T-helper 2 cell treated with Interferon-gamma antibody and Interleukin-4, amounts not matched to agents 100 ng/mL and 5 ng/mL, for 36 hours (primary cell): ENCODE data around the gene PDHX. TPM values are rescaled to one million over a fixed set of nuclear protein-coding genes. Genes with fewer than 3 reads are reported as not detected.

Experiments used
- intact Hi-C: fragments of 100-400 bp; cut with micrococcal nuclease; formaldehyde crosslinking; loops from one replicate; pipeline ENCODE4 v1.15.1; 2023
- total RNA-seq: library from RNA; stranded (reverse); gene quantifications from 2 replicates; pipeline ENCODE4 v1.2.3, GENCODE V29; 2022

PDHX gene
- total RNA-seq, 1 donor from 2014 or later: 24.0 TPM

DNA sequence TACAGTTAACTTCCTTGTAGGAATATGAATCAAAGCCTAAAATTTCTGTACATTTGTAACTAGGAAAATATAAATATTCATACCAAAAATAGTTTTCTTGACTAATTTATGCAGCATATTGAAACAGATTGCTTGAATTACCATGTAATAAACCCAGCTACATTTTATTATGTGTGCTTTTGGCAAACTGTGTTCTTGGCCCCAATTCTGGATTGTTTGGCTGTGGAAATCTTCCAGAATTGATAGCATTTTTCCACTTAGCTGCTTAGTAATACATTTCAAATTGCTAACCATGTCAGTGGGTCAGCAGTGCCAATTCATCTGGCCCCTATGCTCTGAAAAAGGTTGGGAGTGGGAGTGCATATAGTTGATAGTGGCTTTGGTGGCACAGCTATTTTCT, 32.3 kb downstream of the PDHX start:
- intact Hi-C loops: no loop called here

DNA sequence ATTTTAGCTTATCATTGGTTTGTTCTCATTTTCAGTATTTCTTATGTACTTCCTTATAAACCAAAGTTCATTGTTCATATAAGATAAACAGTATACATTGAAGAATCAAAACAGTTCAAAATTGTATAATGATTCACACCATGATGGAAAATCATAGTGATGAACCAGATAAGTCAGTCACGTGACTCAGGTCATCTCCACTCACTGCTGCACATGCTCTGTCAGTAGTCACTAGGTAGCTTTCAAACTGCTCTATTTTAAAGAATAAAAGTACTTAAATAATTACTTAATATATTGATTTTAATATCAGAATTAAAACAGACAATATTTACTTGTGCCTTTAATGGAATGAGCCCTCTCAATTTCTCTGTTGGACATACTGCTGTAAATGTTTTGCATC, 37.5 kb downstream of the PDHX start:
- intact Hi-C loops: no loop called here

DNA sequence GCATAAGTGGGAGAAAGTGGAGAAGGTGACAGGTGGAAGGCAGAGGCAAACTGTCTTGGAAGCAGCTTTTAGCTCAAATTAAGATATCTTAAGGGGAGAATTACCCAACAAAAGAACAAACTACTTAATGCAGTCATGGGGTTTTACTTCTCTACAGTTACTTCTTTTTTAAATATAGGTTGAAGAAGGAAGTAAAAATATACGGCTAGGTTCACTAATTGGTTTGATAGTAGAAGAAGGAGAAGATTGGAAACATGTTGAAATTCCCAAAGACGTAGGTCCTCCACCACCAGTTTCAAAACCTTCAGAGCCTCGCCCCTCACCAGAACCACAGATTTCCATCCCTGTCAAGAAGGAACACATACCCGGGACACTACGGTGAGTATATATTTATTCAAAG, 40.8 kb downstream of the PDHX start:
- intact Hi-C loops: no loop called here

DNA sequence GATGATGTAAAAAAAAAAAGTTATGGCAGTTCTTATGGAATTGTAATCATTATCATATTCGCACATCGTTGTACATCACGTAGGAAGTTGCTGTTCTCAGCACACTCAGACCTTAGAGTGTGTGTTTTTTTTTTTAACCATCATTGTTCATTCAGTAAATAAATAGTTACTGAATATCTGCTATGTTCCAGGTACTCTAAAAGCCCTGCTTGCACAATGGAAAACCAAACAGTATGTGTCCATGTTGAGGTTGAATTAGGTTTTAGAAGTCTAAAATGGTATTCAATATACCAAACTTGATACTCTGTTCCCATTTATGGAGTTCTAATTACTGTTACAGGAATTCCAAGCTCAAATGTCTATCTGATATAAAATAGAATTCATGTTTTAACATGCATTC, 41.2 kb downstream of the PDHX start:
- intact Hi-C loops: no loop called here

DNA sequence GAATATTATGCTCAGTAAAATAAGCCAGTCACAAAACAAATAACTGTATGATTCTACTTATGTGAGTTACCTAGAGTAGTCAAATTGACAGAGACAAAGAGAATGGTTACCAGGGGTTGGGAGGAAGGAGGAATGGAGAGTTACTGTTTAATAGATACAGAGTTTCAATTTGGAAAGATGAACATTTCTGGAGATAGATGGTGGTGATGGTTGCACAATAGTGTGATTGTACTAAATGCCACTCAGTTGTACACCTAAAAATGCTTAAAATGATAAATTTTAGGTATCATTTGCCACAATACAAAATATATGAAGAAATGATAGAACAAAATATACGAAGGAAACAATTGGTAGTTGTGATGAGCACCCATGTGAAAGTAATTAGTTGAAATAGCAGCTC, 43.4 kb downstream of the PDHX start:
- intact Hi-C loops: no loop called here

DNA sequence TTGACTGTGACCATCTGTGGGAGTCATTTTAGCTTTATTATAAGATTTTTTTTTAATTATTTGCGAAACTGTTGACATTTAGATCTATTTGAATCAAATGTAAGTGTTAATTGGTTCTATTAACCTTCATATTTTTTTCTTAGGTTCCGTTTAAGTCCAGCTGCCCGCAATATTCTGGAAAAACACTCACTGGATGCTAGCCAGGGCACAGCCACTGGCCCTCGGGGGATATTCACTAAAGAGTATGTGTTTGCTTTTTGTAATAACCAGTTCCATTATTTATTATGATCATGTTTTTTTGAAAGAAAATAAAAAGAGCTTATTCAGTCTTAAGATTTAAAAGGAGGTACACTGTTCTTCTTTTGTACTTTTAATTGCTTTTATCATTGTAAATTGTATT, 43.9 kb downstream of the PDHX start:
- intact Hi-C loops: no loop called here

DNA sequence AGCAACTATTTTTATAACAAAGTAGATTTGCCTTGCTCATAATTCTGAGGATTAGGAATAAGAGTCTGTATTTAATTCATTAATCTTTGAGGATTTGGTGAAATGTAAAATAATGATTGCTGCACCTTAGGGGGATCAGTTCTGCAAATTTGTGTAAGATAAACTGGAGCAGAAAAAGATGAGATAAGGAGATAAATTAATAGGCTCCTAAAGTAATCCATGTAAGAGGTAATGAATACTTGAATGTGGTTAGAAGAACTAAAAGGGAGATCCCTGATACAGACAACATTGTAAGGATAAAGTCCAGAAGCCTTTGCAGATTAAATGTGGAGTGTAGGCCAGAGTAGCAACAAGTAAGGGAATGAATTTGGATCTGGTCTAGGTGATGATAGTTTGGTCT, 45.6 kb downstream of the PDHX start:
- intact Hi-C loops: no loop called here

DNA sequence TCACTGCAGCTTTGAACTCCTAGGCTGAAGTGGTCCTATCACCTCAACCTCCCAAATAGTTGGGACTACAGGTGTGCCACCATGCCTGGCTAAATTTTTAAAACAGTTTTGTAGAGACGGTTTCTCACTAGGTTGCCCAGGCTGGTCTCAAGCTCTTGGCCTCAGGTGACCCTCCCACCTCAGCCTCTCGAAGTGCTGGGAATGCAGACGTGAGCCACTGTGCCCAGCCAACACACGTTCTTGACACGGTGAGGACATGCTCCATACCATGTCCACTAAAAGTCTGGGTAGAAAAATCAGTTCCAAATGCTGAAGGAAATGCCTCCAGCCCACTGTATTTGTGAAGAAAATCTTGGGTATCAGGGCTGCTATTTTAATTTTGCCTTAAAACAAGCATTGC, 46.9 kb downstream of the PDHX start:
- intact Hi-C loops: no loop called here

DNA sequence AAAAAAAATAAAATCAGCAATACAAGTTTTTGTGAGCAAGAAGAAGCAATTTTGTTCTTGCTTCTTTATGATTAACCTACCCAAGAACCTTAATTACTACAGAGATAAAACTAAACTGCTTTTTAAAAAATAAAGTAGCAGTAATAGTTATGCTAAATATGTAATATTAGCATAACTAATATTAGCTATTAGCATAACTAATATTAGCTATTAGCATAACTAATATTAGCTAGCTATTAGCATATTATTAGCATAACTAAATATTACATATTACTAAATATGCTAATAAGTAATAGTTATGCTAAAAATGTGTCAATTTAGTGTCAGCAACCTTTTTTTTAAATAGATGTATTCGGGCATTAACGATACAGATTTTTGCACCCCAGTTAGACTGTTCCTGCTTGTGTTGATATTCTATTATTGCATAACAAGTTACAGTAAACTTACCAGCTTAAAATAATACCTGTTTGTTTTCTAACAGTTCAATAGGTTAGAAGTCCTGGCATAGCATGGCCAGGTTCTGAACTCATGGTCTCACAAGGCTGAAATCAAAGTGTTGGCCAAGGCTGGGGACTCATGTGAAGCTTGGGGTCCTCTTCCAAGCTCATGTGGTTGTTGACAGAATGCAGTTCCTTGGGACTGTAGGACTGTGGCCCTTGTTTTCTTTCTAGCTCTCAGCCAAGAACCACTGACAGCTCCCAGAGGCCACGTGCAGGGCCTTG, 48.4 kb downstream of the PDHX start:
- intact Hi-C loops: no loop called here

DNA sequence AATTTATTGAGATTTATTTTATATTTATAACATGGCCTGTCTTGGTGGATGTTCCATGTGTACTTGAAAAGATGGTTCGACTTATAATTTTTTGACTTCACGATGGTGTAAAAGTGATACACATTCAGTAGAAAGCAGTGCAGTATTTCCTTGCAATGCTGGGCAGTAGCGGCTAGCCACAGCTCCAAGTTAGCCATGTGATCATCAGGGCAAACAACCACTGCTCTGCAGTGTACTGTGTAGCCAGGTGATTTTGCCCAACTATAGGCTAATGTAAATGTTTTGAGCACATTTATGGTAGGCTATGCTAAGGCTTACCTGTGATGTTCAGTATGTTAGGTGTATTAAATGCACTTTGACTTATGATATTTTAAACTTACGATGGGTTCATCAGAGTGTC, 52.4 kb downstream of the PDHX start:
- intact Hi-C loops: no loop called here

DNA sequence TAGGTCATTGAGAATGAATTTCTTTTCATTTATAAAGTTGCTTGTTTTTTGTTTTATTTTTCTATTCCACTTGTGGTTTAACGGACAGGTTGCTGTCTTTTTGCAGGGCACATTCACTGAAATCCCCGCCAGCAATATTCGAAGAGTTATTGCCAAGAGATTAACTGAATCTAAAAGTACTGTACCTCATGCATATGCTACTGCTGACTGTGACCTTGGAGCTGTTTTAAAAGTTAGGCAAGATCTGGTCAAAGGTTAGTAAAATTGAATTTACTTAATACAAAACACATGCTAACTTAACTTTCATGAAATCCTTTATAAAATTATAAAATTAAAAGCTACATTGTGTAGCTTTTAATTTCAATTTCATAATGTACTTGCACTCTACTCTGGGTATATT, 53.6 kb downstream of the PDHX start:
- intact Hi-C loops: no loop called here

DNA sequence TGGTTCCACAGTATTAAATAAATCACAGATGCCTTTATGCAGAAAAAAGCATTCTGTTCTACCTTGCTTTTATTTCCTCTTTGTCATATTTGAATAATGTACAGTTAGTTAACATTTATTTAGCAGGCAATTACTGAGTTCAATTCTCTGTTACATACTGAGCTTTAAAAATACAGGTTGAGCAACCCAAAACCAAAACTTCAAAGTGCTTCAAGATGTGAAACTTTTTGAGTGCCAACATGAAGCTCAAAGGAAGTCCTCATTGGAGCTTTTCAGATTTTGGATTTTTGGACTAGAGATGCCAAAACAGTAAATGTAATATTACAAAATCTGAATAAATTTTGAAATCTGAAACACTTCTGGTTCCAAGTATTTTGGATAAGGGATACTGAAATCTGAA, 54.1 kb downstream of the PDHX start:
- intact Hi-C loops: no loop called here

DNA sequence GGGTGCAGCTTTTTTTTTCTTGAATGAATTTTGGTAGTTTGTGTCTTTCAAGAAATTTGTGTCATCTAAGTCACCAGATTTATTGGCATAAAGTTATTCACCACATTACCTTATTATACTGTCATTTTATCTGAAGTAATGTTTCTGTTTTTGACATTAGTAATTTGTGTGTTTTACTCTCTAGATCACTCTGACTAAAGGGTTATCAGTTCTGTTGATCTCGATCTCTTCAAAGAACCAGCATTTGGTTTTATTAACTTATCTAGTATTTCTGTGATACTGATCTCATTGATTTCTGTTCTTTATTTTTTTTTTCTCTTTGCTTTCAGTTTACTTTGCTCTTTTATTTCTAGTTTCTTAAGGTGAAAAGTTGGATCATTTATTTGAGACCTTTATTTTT, 55.5 kb downstream of the PDHX start:
- intact Hi-C loops: no loop called here

DNA sequence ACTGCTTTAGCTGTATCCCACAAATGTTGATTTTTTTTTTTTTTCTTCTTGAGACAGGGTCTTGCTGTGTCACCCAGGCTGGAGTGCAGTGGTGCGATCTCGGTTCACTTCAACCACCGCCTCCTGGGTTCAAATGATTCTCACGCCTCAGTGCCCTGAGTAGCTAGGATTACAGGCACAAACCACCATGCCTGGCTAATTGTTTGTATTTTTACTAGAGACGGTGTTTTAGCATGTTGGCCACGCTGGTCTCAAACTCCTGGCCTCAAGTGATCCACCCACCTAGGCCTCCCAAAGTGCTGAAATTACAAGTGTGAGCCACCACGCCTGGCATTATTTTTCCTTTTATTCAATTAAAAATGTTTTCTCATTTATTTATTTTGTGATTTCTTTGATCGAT, 55.9 kb downstream of the PDHX start:
- intact Hi-C loops: no loop called here

DNA sequence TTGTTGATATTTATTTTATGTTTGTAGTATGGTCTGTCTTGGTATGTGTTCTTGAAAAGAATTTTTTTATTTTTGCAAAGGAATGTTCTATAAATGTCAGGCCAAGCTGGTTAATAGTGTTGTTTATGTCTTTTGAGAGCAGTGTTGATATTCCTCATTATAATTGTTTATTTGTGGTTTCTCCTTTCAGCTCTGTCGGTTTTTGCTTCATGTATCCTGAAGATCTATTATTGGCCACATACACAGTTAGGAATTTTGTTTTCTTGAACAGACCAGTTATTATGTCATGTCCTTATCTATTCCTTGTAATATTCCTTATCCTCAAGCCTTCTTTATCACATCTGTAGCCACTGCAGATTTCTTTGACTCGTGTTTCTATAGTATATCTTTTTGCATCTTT, 56.5 kb downstream of the PDHX start:
- intact Hi-C loops: no loop called here

DNA sequence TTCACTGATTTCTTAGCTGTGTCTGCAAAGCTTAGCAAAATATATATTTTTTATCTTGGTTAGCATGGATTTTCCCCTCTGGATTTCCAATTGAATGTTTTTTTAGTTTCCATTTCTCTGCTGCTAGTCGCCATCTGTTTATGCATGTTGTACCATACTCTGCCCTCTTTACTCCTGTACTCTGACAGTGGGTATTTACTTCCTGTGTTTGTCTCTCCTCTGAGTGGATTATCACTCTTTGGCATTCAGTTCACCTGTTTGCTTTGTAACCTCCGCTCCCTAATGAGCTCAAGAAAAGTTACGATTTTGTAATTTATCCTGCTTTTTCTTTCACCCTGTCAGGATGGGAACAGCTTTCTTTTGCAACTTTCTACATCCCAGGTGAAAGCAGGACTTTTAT, 59.1 kb downstream of the PDHX start:
- intact Hi-C loops: no loop called here

DNA sequence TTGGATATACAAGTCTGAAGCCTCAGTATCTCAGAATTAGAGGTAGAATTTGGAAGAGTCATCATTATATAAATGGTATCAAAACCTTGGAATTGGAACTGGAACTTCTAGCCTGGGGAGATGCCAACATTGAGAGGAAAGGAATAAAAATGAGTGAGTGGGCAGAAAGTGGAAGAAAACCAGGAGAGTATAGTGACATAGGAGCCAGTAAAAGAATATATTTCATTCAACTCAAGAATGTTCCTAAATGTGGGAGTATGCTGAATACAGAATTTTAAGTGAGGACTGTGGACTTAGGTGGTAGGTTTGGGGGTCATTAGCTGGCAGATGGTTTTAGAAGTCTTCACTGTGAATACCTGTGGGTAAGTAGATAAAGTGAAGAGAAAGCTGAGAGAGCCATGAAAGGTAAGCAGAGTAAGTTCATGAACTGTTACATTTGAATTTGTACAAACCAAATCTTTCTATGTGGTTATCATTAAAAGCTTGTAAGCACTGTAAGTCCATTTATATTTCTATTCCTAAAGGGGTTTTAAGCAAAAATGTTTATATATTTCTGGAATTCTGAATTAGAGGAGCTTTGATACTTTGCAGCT, 60.2 kb downstream of the PDHX start:
- intact Hi-C loops: no loop called here

DNA sequence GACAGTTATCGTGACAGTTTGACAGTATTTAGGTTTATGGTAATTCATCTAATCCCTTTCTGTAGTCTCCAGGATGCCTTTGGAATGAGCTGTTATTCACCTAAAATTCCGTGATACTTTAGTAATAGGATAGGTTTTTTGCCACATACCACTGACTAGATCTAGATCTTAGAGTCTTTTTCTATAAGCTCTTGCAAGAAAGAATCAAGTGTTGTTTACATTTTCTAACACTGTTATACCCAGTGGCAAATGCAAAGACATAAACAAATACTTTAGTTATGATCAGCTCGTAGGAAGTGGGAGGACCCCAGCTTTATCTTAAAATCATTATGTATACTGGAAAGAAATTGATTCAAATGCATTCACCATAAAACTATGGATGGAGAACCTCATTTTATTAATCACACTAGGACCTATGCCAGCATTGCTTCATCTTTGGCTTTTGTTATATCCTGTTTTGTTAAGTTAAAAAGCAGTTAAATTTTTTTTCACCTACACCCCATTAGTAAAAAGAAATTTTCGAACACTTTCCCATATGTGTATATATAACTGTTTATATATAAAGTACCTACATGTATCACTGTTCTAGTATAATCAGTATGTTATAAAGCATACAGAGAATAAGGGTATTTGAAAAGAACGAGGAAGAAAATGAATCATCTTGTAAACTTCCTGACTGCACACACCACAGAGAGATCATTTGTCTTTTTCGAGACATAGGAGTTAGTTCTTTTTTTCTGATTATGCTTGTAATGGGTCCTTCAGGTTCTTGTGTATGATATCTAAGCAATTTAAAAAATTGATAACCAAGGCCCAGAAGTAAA, 60.9 kb downstream of the PDHX start:
- intact Hi-C loops: no loop called here

DNA sequence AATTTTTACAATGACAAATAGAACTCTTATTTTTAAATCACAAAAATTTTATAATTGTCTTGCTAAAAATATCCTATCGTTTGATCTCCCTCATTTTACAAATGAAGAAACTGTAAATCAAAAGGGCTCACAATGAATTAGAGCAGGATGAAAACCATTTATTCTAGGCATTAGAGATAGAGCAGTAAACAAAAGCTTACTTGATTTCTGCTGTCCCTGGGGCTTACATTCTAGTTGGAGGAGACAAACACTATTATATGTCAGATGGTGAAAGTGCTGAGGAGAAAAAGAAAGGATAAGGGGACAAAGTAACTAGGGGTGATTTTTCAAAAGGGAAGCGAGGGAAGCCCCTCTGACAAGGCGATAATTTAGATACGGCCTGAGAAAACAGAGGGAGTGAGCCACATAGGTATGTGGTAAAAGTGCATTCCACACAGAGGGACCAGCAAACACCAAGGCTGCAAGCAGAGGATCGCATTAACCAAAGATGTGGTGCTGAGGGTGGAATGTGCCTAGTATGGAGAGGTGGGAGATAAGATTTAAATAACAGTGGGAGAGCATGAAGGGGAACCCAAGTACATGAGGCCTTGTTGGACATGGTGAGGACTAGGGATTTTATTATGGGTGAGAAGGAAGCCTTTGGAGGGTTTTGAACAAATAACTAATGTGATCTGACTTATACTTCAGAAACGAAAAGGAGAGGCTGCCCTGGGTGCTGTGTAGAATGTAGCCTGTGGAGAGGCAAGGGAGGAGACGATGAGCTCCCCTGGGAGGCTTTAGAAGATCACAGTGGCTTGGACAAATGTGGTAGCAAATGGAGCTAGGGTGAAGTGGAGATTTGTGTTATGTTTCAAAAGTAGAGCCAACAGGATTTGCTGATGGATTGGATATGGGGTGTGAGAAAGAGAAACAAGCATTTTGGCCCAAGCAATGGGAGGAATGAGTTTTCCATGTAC, 62.1 kb downstream of the PDHX start:
- intact Hi-C loops: no loop called here

DNA sequence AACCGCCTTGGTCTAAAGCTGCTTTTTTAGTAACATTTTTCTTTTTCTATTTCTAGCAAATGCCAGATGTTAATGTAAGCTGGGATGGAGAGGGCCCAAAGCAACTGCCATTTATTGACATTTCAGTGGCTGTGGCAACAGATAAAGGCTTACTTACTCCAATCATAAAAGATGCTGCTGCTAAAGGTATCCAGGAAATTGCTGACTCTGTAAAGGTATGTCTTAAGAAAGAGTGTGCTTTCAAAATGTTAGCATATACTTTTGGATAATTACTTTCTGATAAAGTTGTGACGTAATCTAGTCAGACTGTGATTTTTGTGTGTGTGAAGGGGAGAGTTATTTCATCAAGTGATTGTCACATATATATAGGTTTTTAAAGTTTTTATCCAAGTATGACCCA, 68.1 kb downstream of the PDHX start:
- intact Hi-C loops: no loop called here

DNA sequence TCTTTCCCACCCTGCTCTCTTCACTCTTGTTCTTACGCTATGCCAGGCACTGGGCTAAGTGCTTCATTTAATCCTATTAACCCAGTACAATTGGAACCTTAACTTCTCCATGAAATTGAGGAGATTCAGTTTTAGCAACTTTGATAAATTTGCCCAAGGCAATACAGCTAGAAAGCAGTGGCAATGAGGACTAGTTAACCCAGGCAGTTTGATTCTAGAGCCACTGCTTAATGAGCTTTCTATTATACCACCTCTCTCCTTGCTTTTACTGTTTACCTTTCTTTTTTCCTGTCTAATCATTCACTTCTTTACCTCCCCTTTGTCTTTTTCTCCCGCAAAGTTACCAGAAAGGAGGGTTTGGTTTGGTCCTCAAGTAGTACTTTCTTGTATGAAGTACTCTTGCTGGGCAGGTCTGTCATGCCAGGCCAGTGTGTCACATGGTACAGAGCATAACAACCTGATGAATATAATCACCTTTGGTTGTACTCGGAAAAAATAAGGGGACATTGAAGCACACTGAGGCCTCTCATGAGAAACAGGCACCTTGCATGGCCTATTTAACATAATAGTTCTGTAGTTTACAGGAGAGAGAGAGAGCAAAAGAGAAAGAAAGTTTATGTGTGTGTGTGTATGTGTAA, 70.6 kb downstream of the PDHX start:
- intact Hi-C loops: no loop called here
